ENCODE measurements around the gene FGGY.
"Not testable (repeated sequence)": the region's sequence is repeated elsewhere in the genome, so short reads cannot be mapped to it uniquely, and the experiment has no call there.

The FGGY gene

DNA sequence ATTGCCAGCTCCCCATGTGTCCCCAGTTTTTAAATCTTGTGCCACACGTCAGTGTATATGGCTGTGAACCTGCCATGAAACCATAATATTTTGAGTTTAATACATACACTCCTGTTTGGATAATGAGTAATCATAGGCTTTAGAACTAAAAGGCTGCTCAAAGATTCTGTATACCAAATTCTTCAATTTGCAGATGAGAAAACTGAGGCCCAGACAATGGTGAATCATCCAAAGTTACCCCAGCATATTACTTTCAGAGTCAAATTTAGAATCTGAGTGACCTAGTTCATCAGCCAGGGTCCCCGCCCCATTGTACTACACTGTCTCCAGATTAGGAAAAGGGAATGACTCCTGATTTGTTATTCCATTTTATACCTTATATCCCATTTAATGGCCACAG, 224.6 kb downstream of the FGGY start:
- no peak for DNase-seq

DNA sequence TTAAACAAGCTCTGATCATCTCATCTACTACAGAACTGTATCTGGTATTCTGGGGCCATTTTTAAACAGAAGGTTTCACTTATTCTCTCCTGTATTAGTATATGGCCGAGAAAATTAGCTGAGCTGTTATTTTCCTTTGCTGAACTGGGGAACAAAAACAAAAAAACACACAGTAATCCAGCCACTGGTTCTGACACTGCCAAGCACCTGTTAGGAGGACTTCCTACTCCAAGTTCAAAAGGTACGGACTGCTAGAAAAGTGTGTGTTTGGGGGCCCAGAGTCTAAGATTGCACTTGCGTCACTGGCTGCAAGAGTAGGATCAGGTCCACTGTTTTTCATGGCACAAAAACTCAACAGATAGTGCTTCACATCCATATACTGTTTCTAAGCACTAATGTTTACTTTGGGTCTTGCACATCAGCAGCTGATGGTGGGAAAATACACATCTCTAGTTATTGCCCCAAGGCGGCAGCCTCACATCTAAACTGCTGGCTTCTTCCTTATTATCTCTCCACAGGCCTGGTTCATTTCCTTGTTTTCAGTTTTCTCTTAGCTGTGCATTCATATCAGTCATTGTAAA, 226.1 kb downstream of the FGGY start:
- DNase-seq, result no peak

DNA sequence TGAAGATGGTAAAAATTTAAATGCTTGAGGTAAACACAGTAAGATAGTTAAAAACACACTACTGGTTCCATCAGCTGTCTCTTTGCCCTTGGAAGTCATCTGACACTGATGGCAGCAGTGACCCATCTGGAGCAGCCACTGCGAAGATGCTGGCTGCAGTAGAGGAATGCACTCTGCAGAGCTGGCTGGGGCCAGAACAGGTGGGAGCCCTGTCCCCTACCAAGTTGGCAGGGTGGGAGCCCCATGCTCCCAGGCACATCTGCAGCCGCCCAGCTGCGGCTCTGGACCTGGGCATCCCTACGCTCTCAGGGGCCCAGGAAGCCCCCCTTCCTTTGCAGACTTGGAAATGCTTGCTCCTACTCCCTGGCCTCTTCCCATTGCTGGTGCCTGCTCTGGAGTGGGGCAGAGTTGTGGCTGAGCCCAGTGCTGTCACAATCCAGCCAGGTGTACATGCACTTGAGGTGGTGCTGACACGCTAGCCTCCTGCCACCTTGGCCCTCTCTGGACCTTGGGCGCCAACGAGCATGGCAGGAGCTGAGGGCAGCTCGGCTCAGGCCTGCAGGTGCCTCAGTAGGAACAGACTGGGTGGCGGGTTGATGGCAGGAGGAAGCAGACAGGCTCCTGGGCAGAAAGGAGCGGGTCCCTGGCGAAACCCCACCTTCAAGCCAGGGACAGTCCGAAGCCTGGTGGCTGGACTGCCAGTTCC, 227.0 kb downstream of the FGGY start:
- DNase-seq, result no peak

GRCh38 chr1:59526240-59526639, 229.3 kb downstream of the FGGY start:
- no peak for DNase-seq

GRCh38 chr1:59528471-59528870, 231.6 kb downstream of the FGGY start:
- DNase-seq, result no peak

- no peak for DNase-seq
Observed at GRCh38 chr1:59528900-59529299, 232.0 kb downstream of the FGGY start.

- no peak for DNase-seq
Observed at GRCh38 chr1:59530119-59530518, 233.2 kb downstream of the FGGY start.

GRCh38 chr1:59532102-59532501, 235.2 kb downstream of the FGGY start:
- no peak for DNase-seq

DNA sequence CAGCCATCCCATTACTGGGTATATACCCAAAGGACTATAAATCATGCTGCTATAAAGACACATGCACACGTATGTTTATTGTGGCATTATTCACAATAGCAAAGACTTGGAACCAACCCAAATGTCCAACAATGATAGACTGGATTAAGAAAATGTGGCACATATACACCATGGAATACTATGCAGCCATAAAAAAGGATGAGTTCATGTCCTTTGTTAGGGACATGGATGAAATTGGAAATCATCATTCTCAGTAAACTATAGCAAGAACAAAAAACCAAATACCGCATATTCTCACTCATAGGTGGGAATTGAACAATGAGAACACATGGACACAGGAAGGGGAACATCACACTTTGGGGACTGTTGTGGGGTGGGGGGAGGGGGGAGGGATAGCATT, 241.6 kb downstream of the FGGY start:
- DNase-seq, result not testable (repeated sequence)

DNA sequence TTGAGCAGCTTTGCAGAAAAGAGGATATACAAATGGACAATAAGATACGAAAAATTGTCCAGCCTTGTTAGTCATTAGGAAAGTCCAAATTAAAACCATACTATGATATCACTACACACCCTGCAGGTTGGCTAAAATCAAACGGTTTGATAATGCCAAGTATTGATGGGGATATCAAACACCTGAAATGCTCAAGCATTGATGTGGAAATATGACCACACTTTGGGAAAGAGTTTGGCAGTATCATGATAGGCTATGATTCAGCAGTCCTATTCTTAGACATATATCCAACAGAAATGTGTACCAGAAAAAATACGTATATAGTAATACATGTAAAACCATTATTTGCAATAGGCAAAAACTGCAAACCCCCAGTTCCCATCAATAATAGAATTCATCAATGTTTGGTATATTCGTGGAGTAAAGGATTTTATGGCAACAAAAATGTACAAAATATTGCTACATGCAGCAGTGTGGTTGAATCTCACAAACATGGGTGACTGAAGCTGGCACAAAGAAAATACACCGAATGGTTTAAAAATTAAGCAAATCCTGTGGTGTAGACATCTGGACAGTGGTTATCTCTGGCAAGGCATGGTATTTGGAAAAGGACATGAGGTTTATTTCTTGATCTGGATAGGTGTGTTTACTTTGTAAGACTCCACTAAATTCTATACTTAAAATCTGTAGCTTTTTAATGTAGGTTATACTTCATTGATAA, 243.2 kb downstream of the FGGY start:
- DNase-seq, result no peak

DNA sequence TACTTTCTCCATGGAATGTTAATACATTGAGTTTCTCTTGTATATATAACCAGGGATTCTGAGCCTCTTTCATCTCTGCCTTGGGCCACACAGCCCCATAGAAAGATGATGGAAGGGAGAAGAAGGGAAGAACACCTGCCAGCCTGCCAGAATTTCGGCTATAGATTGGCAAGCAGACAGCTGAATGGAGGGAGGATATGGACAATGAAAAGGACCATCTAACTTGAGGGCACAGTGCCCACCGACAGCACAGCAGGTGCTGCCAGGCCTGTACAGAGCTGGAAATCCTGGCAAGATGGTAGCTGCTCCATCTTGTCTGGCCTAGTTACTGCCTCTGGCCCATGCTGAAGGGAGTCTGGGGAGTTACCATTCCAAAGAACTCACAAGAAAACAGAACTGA, 244.3 kb downstream of the FGGY start:
- no peak for DNase-seq

DNA sequence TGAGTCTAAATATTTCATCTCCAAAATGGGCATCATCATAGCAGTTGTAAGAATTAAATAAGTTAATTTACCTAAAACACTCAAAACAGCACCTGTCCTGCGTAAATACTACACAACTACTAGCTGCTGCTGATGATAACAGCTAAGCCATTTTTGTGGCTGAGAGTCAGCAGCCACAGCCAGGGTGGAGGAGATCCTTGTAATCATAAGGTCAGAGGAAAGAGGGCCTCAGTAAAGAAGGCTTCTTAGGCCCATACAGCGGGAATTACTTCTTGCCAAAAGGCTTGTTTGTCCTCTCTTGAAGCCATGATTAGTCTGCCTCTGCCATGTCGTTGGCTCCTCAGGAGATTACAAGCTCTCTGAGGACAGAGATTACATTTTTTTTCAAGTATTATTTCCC, 245.0 kb downstream of the FGGY start:
- DNase-seq, result no peak

- DNase-seq, result no peak
Observed at GRCh38 chr1:59543211-59543668, 246.3 kb downstream of the FGGY start.

DNA sequence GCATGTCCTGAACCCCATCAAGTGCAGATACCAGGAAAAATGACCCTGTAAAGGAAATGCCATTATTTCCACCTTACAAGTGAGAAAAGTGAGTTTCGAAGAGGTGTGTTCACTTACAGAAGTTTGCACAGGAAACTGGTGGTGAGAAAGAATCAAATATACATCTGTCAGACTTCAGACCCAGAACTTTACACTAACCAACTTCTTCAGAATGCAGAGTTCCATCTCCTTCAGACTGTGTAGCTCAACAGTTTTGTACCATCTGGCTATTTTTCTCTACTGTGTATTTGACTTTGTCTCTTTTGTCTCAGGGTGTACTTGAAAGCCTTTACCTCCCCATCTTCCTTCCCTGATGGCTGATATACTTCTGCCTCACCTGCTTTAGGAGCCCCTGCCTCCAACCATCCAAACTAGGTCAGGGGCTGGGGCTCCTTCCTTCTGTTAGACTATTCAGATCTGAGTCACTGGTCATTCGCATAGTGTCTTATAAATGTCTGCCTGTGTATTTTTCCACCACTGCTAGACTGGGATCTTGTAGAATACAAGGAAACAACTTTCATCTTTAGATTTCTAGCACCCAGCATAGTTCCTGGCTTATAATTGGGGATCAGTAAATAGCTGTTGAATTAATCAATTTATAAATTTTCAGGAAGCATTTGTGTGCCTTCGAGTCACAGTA, 247.9 kb downstream of the FGGY start:
- DNase-seq, result no peak

- DNase-seq, result no peak
Observed at GRCh38 chr1:59545830-59546229, 248.9 kb downstream of the FGGY start.

DNA sequence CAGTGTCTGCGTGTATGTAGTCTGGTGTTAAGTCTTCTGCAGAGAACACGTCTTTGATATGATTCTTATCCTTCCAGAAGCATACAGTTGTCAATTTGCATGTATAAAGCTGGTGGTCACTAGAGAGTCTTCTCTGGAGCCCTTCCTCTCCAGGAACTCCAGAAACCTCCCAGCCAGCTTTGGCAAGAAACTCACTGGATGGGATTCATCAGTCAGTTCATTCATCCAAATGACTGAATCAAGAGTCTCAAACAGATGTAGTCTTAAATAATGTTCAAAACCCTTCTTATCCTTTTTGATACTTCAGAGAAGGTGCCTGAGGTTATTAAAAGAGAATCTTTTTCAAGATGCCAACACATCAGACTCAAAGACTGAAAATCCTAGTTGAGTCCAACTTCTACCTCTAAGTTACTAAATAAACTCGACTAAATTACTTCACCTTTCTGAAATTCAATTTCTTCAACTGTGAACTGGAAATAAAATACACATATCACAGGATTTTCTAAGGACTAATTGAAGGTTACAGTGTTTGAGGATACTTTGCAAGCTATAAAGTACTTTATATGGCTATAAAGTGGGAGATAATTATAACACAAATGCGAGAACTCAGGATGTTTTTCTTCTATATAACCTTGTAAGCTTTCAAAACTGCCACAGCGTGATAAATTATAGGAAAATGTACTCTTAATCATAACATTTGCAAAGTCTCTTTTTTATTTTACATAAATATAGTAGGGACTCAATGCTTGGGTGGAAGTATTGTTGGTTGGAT, 252.4 kb downstream of the FGGY start:
- DNase-seq, result no peak

- DNase-seq, result no peak
Observed at GRCh38 chr1:59549903-59550302, 253.0 kb downstream of the FGGY start.

GRCh38 chr1:59552007-59552406, 255.1 kb downstream of the FGGY start:
- DNase-seq, result no peak

DNA sequence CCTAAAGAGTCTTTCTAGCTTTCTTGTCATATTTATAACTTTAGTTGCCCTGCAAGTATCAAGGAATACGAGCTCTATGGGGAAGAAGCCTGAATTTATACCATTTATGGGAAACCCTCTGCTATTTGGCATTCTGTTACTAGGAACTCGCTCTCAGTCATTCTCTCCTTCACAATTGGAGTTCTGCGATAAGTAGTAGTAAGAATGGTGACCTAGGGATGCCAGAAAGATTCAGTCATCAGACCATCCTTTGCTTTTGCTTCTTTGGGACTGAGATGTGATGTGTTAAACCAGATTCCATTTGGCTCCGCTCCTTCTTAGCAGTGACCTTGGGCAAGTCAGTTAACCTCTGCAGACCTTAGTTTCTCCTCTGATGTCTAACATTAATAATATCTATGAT, 256.5 kb downstream of the FGGY start:
- no peak for DNase-seq

GRCh38 chr1:59554011-59554663, 257.2 kb downstream of the FGGY start:
- DNase-seq, result no peak

- DNase-seq, result no peak
Observed at GRCh38 chr1:59554752-59555151, 257.9 kb downstream of the FGGY start.

DNA sequence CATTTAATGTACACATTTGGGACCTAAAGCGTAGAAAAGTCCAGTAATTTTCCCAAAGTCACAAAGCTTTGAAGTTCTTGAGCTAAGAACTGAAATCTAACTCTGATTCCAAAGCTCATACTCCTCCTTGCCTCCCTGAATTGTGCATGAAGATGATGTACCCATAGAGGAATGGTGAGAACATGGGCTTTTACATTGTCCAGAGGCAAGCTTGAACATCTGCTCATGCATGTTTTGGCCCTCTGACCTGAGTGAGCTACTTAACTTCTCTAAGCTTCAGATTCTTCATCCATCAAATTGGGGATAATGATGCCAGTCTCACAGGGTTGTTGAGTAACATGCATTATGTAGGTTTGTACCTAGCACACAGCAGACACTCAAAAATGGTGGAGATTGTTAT, 259.5 kb downstream of the FGGY start:
- no peak for DNase-seq
